ENCODE measurements around the gene SAP30. TPM values are rescaled to one million over a fixed set of nuclear protein-coding genes. Genes with fewer than 3 reads are reported as not detected.

Gene SAP30
- total RNA-seq, 2 experiments from 2014 or later = 15.2 to 22.0 TPM

DNA sequence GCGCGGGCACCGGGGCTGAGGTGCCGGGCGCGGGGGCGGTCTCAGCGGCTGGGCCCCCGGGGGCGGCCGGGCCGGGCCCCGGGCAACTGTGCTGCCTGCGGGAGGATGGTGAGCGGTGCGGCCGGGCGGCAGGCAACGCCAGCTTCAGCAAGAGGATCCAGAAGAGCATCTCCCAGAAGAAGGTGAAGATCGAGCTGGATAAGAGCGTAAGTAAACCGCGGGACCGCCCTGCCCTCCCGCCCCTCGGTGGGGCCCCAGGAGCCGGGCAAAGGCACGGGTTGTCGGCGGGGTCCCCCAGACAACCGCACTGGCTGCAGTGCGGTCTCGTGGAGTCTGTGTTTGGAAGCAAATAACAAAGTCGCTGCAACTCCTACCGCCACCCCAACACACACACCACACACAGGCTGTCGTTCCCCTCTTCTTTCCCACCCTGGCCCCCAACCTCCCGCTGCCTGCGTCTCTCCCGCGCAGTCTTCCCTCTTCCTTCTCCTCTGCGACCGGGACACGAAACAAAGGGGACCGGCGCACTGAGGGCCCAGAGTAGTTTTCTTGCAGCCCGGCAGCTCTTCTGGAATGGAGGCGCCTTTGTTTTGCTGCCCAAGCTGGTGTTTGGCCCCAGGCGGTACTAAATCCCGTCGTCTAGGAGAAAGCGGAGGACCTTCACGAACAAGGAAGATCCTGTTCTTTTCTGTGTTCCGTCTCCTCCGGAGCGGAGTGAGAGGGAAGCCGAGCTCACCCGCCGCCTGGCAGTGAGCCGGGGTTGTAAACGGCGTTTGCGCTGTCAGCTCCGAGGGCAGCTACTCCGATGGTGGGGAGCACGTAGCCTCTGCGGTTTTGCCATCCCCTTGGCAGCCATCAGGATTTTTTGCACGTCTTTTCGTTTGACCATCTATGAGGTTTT lies 788 bp downstream of the SAP30 start:
- Mint-ChIP-seq H3K4me1 (peaks cover 33% of the 10 kb centered on the region), H3K27me3 (no peaks in the 10 kb centered on the region), H3K4me3 (peak overlapping the region; percentile 98), H3K27ac (peak overlapping the region; percentile 88), H3K36me3 (ENCODE audit: low read depth) (peaks cover 26% of the 10 kb centered on the region), H3K9me3 (peaks cover 2% of the 10 kb centered on the region)
- POLR2A ChIA-PET = interaction anchor here (0.6 to 4.6 kb wide), 4 partner anchors 10 to 40 kb away, joined by 5 to 59 read pairs (median 6); partner anchors contain the start of gene HMGB2
- CTCF ChIA-PET = interaction anchor here (1.0 to 2.4 kb wide), 11 partner anchors 10 to 82 kb away, joined by 3 to 10 read pairs (median 4); no protein-coding TSS in a partner anchor
- peak; percentile 54 for DNase-seq

DNA sequence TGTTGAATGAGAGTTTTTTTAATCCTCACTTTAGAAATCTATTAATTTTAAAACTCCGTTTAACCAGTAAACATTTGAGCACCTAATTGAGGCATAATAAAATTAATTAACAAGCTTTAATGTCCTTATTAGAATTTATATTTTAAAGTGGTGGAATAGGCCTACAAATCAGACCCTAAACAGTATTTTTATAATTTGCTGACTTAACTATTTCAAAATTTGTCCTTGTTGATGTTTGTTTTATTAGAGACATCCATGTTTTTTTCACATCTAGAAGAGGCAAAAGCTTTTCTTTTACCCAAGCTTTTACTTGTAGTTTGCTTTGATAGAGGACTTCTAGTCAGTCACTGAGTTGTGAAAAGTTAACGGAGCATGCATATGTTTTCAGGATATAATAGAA lies 3.8 kb downstream of the SAP30 start:
- H3K4me3 Mint-ChIP-seq = no peak overlapping the region
- peaks cover 20% of the 10 kb centered on the region for H3K36me3 Mint-ChIP-seq (ENCODE audit: low read depth)
- no peak overlapping the region for H3K27ac Mint-ChIP-seq
- CTCF ChIA-PET = interaction anchor here (0.9 to 1.5 kb wide), 4 partner anchors 9 to 73 kb away, joined by 3 to 4 read pairs (median 3); no protein-coding TSS in a partner anchor
- H3K9me3 Mint-ChIP-seq = no peaks in the 10 kb centered on the region
- H3K27me3 Mint-ChIP-seq = no peaks in the 10 kb centered on the region
- DNase-seq = no peak
- H3K4me1 Mint-ChIP-seq = peaks cover 13% of the 10 kb centered on the region
- POLR2A ChIA-PET = no interaction called here

- Mint-ChIP-seq H3K27ac (no peak overlapping the region), H3K36me3 (ENCODE audit: low read depth) (peaks cover 9% of the 10 kb centered on the region), H3K4me3 (no peak overlapping the region), H3K4me1 (no peaks in the 10 kb centered on the region), H3K9me3 (no peaks in the 10 kb centered on the region), H3K27me3 (peaks cover 11% of the 10 kb centered on the region)
- DNase-seq = no peak
- ChIA-PET POLR2A (no interaction called here), CTCF (no interaction called here)
Observed at GRCh38 chr4:173379929-173380328, 9.2 kb downstream of the SAP30 start.

DNA sequence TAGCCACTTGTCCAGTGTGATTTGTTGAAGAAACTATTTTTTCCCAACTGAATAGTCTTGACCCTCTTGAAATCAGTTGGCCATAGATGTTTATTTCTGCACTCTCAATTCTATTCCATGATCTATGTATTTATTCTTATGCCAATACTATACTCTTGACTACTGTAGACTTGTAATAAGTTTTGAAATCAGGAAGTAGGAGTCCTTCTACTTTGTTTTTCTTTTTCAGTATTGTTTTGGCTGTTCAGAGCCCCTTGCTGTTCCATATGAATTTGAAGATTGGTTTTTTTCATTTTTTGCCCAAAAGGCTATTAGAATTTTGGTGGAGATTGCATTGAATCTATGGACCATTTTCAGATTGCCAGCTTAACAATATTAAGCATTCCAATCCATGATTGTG lies 10.2 kb downstream of the SAP30 start:
- ChIA-PET CTCF (interaction anchor here (1.1 kb wide), 1 partner anchor 9 kb away, joined by 4 read pairs; no protein-coding TSS in a partner anchor), POLR2A (interaction anchor here (0.7 kb wide), 1 partner anchor 10 kb away, joined by 5 read pairs; the partner anchor contains the start of gene SAP30)
- H3K4me1 Mint-ChIP-seq = no peaks in the 10 kb centered on the region
- peaks cover 11% of the 10 kb centered on the region for H3K27me3 Mint-ChIP-seq
- no peak overlapping the region for H3K4me3 Mint-ChIP-seq
- H3K27ac Mint-ChIP-seq = no peak overlapping the region
- peaks cover 3% of the 10 kb centered on the region for H3K36me3 Mint-ChIP-seq (ENCODE audit: low read depth)
- H3K9me3 Mint-ChIP-seq = no peaks in the 10 kb centered on the region
- DNase-seq = no peak

GRCh38 chr4:173381610-173382009 lies 10.9 kb downstream of the SAP30 start:
- no peak for DNase-seq
- no peaks in the 10 kb centered on the region for H3K9me3 Mint-ChIP-seq
- ChIA-PET CTCF (interaction anchor here (0.5 to 1.1 kb wide), 2 partner anchors 10 to 15 kb away, joined by 3 to 4 read pairs; no protein-coding TSS in a partner anchor), POLR2A (interaction anchor here (0.7 kb wide), 1 partner anchor 11 kb away, joined by 5 read pairs; the partner anchor contains the start of gene SAP30)
- H3K27ac Mint-ChIP-seq = no peak overlapping the region
- H3K36me3 Mint-ChIP-seq (ENCODE audit: low read depth) = peaks cover 3% of the 10 kb centered on the region
- no peaks in the 10 kb centered on the region for H3K4me1 Mint-ChIP-seq
- no peak overlapping the region for H3K4me3 Mint-ChIP-seq
- H3K27me3 Mint-ChIP-seq = peaks cover 11% of the 10 kb centered on the region

- no peak overlapping the region for H3K27ac Mint-ChIP-seq
Observed at GRCh38 chr4:173382349-173382748, 11.6 kb downstream of the SAP30 start.

DNA sequence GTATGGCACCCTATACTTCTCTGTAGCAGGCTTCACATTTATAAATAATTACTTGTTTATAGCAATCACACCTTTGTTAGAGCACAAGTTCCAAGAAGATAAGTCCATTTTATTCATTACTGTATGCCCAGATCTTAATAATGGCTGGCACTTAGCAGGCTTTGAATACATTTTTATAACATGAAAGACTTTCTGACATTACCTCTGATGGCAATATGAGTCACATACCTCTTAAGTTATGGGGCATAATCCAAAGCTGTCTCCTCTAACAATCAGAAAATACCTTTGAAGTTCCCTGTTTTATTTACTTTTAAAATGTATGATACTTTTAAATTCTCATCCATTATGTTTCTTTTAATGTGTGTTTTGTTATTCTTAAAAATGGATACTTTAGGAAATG lies 16.0 kb downstream of the SAP30 start:
- no peak overlapping the region for H3K4me3 Mint-ChIP-seq
- H3K36me3 Mint-ChIP-seq (ENCODE audit: low read depth) = no peaks in the 10 kb centered on the region
- ChIA-PET CTCF (no interaction called here), POLR2A (no interaction called here)
- no peaks in the 10 kb centered on the region for H3K9me3 Mint-ChIP-seq
- no peak overlapping the region for H3K27ac Mint-ChIP-seq
- peaks cover 6% of the 10 kb centered on the region for H3K27me3 Mint-ChIP-seq
- no peaks in the 10 kb centered on the region for H3K4me1 Mint-ChIP-seq
- no peak for DNase-seq

More at GRCh38 chr4:173382349-173382748, 11.6 kb downstream of the SAP30 start:
- H3K4me3 Mint-ChIP-seq = no peak overlapping the region
- DNase-seq = no peak
- no peaks in the 10 kb centered on the region for H3K4me1 Mint-ChIP-seq
- peaks cover 11% of the 10 kb centered on the region for H3K27me3 Mint-ChIP-seq
- no peaks in the 10 kb centered on the region for H3K9me3 Mint-ChIP-seq
- peaks cover 3% of the 10 kb centered on the region for H3K36me3 Mint-ChIP-seq (ENCODE audit: low read depth)
- POLR2A ChIA-PET = no interaction called here
- CTCF ChIA-PET = interaction anchor here (1.0 kb wide), 1 partner anchor 10 kb away, joined by 5 read pairs; no protein-coding TSS in a partner anchor

DNA sequence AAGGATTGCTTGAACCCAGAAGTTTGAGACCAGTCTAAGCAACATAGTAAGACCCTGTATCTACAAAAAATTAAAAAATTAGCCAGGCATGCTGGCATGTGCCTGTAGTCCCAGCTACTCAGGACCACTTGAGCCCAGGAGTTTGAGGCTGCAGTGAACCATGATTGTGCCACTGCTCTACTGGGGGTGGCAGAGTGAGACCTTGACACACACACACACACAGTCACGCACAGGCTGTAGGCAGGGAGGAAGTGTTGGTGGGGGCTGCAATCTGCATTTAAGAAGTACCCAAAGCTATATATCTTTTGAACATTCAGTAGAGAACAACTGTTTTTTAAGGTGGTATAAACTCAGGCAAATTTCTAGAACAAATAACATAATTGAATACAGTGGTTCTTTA lies 20.9 kb downstream of the SAP30 start:
- Mint-ChIP-seq H3K27ac (no peak overlapping the region), H3K36me3 (ENCODE audit: low read depth) (peaks cover 8% of the 10 kb centered on the region), H3K4me1 (no peaks in the 10 kb centered on the region), H3K27me3 (no peaks in the 10 kb centered on the region), H3K9me3 (no peaks in the 10 kb centered on the region), H3K4me3 (no peak overlapping the region)
- ChIA-PET CTCF (no interaction called here), POLR2A (no interaction called here)
- no peak for DNase-seq

DNA sequence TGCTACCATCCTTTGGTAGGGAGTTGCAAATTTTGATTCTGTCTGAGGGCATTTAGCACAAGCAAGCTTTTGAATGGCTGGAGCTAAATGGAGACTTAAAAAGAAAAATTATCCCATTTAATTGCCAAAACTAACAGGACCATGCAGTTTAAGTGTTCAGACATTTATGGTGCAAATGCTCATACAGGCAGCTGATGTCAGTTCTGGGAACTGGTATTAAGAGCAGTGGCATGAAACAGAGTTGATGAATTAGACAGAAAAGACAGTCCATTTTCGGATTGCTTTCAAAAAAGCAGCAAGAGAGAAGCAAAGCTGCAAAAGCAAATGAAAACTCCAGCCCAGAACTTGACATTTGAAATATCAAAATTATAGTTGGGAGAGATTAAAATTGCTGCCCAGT lies 26.9 kb downstream of the SAP30 start:
- DNase-seq = no peak
- Mint-ChIP-seq H3K27me3 (peaks cover 2% of the 10 kb centered on the region), H3K9me3 (no peaks in the 10 kb centered on the region), H3K4me3 (no peak overlapping the region), H3K4me1 (peaks cover 3% of the 10 kb centered on the region), H3K36me3 (ENCODE audit: low read depth) (peaks cover 8% of the 10 kb centered on the region), H3K27ac (no peak overlapping the region)
- ChIA-PET POLR2A (no interaction called here), CTCF (interaction anchor here (0.6 kb wide), 1 partner anchor 79 kb away, joined by 3 read pairs; no protein-coding TSS in a partner anchor)

DNA sequence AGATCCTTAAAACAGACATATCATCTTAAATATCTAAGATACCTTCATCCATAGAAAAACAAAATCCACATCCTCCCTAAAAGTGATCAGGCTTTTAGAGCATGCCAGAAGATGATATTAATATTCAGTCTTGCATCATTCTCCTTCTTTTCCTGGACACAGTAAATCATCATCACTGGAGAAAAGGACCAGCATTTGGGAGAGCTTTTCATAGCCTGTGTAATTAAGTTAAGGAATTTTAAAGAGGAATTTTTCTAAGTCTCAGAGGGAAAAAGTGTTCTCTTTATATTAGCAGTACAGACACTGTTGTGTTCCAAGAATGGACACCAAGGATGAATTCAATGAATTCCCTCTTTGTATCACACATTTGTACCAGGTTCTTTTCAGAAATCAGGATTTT lies 27.5 kb downstream of the SAP30 start:
- Mint-ChIP-seq H3K4me3 (no peak overlapping the region), H3K9me3 (no peaks in the 10 kb centered on the region), H3K4me1 (peaks cover 3% of the 10 kb centered on the region), H3K27me3 (peaks cover 2% of the 10 kb centered on the region), H3K27ac (no peak overlapping the region), H3K36me3 (ENCODE audit: low read depth) (peaks cover 8% of the 10 kb centered on the region)
- ChIA-PET CTCF (interaction anchor here (0.6 to 1.2 kb wide), 2 partner anchors 13 kb away, joined by 3 read pairs; no protein-coding TSS in a partner anchor), POLR2A (no interaction called here)
- DNase-seq = no peak

DNA sequence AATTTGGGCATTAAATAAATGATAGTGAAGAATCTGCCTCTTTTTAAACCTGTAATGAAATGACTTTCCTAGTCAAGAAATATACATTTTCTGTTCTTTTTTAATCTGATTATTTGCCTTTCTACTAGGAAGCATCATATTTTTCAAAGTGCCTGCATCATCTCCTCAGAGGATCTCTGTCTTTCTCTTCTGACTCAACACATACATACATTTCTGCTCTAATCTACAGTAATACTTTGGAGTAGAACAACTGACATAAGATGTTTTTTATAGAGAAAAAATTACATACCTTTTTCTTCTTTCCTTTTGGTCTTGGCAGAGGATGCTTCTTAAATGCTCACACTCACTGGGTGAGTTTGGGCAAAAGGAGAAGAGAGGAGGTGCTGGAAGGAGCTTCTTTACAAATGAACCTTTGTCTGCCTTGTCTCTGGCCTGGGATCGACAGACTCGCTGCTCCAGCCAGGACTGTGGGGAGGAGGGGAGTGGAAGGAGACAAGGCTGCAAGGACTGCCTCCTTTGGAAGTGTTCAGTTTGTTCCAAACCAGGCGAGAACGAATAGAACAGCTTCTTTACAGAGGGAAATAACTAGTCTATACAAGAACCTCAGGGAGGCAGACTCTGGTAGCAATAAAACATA lies 28.1 kb downstream of the SAP30 start, which contains the start of gene SCRG1:
Gene SCRG1, minus strand, starts transcription at position 338 of the 637 bp plus-strand sequence. CDS start 7,702 bp downstream, outside the sequence.
- CTCF ChIA-PET = interaction anchor here (0.6 to 1.2 kb wide), 2 partner anchors 13 to 14 kb away, joined by 3 read pairs; no protein-coding TSS in a partner anchor
- Mint-ChIP-seq H3K4me1 (peaks cover 3% of the 10 kb centered on the region), H3K4me3 (no peak within 1 kb of the TSS), H3K36me3 (ENCODE audit: low read depth) (peaks cover 8% of the 10 kb centered on the region), H3K27me3 (peaks cover 2% of the 10 kb centered on the region), H3K9me3 (no peaks in the 10 kb centered on the region), H3K27ac (no peak within 1 kb of the TSS)
- POLR2A ChIA-PET = no interaction called here
- DNase-seq = no peak

DNA sequence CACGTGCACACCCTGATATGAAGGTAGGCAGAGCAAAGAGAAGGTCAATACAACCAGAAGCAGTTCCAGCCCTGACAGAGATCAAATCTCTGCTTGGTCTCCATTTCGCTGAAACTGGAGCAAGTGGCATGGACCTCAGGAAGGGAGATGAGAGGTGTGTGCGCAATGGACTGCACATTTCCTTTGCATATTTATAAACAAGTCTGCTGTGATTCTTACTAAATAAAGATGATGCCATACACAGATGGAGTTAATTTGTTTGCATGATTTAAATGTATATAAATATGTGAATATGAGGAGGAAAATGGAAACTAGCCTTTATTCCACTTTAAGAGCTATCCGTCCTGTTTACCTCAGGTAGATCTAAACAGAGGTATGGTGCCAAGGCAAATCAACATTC lies 30.3 kb downstream of the SAP30 start:
- no peak for DNase-seq
- H3K4me3 Mint-ChIP-seq = no peak overlapping the region
- H3K27ac Mint-ChIP-seq = no peak overlapping the region
- POLR2A ChIA-PET = no interaction called here
- peaks cover 8% of the 10 kb centered on the region for H3K4me1 Mint-ChIP-seq
- H3K36me3 Mint-ChIP-seq (ENCODE audit: low read depth) = peaks cover 2% of the 10 kb centered on the region
- H3K27me3 Mint-ChIP-seq = peaks cover 2% of the 10 kb centered on the region
- H3K9me3 Mint-ChIP-seq = no peaks in the 10 kb centered on the region
- CTCF ChIA-PET = no interaction called here

DNA sequence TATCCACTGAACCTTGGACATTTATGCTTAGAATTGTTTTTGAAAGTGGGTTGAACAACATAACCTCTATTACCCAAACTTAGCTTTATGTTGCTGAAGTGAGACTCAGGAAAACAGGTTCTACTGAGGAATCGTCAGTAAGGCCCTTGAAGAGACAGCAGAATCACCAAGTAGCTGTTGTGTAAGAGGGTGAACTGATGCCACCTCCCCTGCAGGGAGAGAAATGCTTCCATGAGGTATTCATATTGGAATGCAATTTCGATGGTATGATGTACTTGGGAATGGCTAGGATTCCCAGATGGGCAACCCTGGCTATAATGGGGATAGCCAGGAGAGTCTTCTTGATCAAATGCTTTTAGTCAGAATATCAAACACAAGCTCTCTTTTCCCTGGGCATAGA lies 32.3 kb downstream of the SAP30 start:
- Mint-ChIP-seq H3K4me1 (peaks cover 11% of the 10 kb centered on the region), H3K27me3 (no peaks in the 10 kb centered on the region), H3K36me3 (ENCODE audit: low read depth) (no peaks in the 10 kb centered on the region), H3K9me3 (no peaks in the 10 kb centered on the region), H3K4me3 (no peak overlapping the region), H3K27ac (no peak overlapping the region)
- ChIA-PET POLR2A (no interaction called here), CTCF (interaction anchor here (0.9 kb wide), 1 partner anchor 71 kb away, joined by 3 read pairs; no protein-coding TSS in a partner anchor)
- DNase-seq = no peak
